Activated CD4-positive, alpha-beta T cell treated with anti-CD3 and anti-CD28 coated beads, Interleukin-2, amount 50 U/mL, for 24 hours (primary cell): ENCODE results near the gene RSRP1.
"Not testable (repeated sequence)": the region's sequence is repeated elsewhere in the genome, so short reads cannot be mapped to it uniquely, and the experiment has no call there.

Experiments used
- DNase-seq, 2 donors: peaks; one replicate each; pipeline ENCODE4 v3.0.0-alpha.2; 2020; ENCODE audit warnings: low read depth in 1 of 2, low spot score in 1 of 2

Gene RSRP1, protein sequence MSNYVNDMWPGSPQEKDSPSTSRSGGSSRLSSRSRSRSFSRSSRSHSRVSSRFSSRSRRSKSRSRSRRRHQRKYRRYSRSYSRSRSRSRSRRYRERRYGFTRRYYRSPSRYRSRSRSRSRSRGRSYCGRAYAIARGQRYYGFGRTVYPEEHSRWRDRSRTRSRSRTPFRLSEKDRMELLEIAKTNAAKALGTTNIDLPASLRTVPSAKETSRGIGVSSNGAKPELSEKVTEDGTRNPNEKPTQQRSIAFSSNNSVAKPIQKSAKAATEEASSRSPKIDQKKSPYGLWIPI

DNA sequence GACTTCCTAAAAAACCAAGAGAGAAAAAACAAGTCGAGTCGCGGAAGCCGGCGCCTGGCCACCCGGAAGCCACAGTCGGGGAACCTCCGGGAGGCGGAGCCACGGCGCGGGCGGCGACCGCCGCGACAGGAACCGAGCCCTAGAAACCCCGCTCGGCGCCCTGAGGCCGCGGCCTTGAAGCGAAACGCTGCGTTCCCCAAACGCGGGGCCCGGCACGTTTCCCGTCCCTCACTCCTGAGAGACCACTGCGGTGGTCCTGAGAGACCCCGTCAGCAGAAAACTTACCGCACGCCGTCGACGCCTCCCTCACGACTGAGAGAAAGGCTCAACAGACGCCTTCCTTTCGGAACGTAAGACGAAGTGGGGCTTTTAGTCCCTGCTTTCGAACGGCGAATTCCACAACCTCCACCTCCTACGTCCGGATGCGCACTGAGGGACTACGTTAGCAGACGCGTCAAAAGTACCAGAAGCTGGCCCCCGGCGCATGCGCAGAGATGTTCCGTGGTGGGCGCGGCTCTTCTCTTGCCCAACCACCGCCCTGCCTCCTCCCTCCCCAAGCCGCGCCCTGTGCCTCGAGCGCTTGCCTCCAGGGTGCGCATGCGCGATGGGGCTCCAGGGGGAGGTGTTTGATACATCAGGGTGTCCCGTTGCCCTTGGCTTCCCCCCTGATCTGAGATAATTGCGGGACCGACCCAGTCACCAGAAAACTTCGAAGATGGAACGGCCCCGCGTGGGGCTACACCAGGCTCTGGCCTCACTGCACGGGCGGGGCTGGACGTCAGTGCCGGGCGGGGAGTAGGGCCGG lies at the start of gene RSRP1:
Gene RSRP1 (minus strand): TSS at position 431 of the 805 bp plus-strand sequence. CDS start 491 bp downstream, outside the sequence.
- DNase-seq, result peak; percentile 99 to 100

DNA sequence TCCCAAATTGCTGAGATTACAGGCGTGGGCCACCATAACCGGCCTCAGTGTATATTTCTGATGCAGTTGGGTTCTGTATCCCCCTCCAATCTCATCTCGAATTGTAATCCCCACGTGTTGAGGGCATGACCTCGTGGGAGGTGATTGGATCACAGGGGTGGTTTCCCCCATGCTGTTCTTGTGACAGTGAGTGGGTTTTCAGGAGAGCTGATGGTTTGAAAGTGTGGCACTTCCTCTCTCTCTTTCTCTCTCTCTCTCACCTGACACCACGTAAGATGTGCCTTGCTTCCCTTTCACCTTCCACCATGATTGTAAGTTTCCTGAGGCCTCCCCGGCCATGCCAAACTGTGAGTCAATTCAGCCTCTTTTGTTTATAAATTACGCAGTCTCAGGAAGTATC lies 49.2 kb upstream of the RSRP1 start:
- DNase-seq, result not testable (repeated sequence)

DNA sequence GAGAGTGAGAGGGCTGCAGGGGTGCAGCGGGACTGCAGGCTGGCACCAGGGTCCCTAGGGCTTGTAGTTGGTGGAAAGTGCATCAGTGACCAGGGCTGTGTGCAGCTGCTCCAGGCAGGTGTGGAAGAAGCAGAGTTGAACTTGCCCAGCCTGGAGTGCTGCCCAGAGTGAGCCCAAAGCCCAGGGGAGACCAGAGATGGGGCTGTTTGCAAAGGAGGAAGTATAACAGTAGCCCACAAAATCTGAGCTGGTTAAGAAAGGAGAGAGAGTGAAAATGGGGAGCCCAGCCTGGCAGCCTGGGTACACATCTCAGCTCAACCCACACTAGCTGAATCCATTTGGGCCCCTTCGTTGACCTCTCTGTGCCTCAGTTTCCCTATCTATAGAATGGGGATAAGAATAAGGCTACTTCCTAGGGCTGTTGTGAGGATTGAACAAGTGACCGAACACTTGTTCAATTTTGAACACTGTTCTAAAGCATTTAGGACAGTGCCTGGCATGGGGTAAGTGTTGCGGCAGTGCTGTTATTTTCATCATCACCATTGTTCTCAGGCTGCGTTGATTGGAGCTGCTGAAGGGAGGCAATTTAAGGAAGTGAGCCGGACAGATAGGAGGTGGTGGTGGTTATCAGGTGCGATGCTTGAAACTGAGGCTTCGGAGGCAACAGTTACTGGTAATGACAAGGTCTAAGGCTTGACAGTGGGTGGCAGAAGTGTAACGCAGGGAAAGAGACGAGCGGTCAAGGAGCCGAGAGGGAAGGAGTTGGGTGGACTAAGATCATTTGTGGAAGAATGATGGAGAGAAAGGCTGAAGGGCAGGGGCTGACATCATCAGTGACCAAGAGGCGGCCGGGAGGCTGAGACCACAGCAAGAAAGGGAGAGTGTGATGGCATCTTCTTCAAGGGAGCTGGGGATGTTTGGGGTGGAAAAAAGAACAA lies 47.9 kb upstream of the RSRP1 start:
- not testable (repeated sequence) for DNase-seq

DNA sequence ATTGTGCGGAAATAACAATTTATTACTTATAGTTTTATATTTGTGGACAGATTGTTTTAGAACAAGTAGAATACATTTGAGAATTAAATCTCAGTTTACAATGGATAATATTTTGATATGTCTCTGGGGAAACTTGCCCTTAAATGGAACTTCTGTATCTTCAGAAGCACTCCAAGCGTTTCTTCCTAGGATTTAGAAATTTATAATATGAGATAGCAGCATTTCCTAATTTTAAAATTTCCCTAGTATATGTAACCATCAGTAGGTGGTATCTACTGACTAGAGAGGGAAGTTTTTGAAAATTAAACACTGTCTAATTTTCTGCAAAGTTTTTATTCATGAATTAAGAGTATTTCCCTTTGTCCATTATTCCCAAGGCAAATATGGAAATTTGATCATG lies 46.2 kb upstream of the RSRP1 start:
- not testable (repeated sequence) for DNase-seq

DNA sequence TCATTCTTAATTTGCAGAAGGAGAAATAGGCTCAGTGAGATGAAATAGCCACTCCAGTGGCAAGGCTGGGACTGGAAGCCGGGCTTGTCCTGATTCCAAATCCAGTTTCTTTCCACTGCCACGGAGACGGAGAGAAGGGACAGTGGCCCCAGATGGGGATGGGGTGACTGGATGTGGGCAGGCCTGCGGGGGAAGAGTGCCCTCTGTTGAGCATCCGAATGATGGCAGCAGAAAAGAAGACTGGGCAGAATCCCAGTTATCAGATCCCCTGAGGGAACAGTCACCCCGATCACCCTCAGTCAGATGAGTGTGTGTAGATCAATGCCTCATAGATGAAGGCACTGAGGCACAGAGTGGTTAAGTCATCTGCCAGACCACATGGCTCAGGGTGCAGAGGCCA lies 42.8 kb upstream of the RSRP1 start:
- DNase-seq, result not testable (repeated sequence)

DNA sequence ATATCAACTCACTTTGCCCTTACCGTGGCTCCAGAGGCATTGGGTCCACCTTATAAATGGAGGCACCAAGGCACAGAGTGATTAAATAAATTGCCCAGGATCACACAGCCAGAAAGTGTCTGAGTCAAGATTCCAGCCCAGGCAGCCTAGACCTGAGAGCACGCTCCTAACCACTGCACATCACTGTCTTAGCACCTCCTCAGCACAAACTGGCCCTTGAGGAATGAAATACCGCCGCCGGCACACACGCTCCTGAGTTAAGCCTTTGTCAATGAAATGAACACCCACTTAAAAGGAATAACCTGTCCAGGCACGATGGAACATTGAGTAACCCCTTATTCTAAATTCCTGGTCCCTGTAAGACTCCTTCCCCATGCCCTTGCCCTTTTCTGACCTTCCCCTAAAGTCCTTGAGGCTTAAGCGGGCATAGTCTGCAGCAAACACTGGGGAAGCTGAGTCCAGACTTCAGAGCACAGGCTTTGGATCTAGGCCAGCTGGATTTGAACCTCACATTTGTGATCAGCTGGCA lies 41.4 kb upstream of the RSRP1 start:
- not testable (repeated sequence) for DNase-seq

DNA sequence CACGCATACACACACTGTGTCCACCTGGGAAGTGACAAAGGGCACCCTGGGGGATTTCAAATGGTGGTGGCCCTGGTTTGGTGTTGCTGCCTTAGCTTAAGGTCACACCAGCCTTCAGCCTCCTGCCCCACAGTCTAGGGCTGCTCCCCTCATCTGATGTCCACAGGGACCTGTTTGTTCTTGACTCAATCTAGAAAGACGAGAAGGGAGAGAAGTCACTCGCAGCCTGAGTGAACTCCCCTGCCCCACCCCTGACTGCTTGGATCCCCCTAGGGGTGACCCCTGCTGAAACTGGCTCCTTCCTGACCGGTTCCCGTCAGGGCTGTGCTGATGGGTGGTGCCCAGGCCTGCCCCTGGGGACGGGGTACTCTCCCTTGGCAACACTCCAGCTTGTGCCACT lies 39.9 kb upstream of the RSRP1 start:
- DNase-seq, result not testable (repeated sequence)

DNA sequence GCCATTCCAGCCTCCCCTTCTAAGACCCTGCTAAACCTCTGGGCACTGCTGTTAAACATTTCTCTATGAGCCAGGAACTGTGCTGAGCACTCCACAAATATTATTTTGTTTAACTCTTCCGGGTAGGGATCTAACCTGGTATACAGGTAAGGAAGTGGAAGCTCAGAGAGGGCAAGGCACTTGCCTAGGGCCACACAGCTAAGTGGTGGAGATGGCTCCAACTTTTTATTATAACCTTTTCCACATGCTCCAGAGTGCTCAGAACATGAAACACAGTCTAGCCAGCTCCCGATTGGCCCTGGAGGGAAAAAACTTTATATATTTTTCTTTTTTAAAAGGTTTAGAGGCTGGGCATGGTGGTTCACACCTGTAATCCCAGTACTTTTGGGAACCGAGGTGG lies 38.6 kb upstream of the RSRP1 start:
- DNase-seq, result not testable (repeated sequence)

DNA sequence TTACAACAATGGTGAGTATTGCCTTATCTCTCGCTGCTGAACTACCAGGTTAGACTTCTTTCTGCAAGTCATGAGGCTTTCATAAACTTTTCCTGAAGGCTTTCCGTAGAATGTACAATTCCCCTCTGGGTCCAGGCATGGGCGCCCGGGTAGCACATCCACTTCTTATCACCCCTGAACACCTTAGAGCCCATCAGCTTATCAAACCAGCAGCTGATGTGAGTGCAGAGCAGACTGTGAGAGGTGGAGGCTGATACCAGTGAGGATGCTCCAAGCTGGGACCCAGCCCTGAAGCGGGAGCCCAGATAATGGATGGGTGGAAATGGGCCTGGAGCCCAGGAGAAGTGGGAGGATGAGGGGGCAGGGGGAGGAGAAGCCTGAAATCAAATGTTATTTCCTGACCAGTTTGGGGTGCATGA lies 32.4 kb upstream of the RSRP1 start:
- DNase-seq, result not testable (repeated sequence)

DNA sequence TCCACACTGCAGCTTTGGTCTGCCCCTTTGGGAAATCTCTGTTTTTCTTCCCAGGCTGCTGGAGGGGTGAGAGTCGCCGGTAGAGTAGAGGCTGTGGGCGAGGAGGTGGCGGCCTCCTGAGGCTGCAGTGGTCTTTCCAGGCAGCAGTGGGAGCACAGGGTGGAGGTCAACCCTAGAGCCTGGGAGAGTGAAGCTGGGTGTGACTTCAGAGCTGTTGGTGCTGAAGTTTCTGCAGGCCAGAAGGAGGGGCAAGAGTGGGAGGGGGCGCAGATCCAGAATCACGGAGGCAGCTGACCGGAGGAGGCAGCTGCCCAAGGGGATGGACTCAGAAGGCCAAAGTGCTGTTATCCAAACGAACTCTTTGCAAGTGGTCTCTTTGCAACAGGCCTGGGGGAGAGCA lies 31.5 kb upstream of the RSRP1 start:
- not testable (repeated sequence) for DNase-seq

DNA sequence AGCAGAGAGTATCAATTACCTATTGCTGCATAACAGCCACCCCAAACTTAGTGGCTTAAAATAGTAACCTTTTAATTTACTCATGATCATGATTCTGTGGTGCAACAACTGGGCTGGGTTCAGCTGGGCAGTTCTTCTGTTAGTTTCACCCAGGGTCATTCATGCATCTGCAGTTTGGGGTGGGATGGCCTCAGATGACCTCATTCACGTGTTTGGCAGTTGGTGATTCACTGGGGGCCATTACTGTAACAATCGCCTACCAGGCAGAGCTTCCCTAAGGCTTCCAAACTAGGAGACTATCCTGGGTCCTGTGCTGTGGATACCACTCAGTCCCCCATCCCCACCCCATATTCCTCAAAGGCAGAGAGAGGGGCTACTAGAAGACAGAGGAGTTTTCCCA lies 31.1 kb upstream of the RSRP1 start:
- DNase-seq, result not testable (repeated sequence)

DNA sequence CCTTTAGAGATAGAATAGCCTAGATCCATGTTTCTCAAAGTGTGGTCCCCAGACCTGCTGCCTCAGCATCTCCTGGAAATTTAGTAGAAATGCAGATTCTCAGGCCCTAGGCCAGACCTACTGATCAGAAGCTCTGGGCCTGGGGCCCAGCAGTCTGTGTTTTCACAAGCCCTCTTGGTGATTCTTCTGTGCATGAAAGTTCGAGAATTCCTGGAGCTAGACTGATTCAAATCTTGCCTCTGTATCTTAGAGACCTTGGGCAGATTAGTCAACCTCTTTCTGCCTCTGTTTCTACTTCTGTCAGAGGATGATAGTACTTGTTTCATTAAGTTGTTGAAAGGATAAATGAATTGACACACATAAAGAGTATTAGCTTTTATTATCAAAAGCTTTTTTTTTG lies 30.0 kb upstream of the RSRP1 start:
- DNase-seq, result not testable (repeated sequence)

DNA sequence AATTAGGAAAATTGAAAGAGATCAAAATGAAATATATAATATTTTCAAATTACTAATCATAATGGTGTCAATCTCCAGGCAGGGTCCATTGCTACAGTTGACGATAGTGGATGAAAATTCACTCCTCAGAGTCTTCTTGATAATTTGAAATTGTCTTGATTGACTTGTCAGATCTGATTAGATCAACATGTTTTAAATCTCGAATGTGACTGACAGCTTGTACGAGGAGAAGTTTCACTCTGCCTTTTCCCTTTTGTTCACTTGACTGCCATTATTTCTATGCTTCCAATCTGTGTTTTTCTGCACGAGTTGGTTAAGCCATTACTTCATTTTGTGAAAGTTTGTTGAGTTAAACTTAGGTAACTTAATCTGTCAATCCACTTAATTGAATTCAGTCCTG lies 28.4 kb upstream of the RSRP1 start:
- not testable (repeated sequence) for DNase-seq

DNA sequence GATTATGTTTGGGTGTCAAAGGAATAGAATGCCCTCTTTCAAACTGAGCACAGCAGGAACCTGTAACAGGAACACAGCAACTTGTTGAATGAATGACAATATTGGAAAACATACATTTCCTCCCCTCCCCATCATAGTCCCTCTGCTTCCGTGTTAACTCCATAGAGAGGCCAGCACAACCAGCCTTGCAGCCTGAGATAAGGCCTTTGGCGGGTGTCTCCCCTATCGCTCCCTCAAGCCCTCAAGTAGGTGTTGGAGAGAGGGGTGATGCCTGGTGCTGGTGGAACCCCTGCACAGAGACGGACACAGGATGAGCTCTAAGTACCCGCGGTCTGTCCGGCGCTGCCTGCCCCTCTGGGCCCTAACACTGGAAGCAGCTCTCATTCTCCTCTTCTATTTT lies 25.0 kb upstream of the RSRP1 start, which contains the start of gene RHD:
Gene RHD (plus strand): TSS at position 272 of the 400 bp plus-strand sequence. CDS start 39 bp downstream, at position 311.
- not testable (repeated sequence) for DNase-seq

DNA sequence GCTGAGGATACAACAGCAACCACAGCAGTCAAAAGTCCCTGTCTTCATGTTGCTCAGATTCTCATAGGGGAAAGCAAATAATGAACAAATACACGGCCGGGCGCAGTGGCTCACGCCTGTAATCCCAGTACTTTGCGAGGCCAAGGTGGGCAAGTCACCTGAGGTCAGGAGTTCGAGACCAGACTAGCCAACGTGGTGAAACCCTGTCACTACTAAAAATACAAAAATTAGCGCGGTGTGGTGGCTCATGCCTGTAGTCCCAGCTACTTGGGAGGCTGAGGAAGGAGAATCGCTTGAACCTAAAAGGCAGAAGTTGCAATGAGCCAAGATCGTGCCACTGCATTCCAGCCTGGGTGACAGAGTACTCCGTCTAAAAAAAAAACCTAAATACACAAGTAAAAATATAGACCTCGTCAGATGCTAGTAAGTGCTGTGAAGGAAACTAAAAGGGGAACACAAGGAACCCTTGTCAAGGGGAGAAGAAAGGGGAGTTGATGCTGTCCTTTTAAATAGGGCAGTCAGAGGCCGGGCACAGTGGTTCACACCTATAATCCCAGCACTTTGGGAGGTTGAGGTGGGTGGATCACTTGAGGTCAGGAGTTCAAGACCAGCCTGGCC lies 21.0 kb upstream of the RSRP1 start:
- DNase-seq, result not testable (repeated sequence)

DNA sequence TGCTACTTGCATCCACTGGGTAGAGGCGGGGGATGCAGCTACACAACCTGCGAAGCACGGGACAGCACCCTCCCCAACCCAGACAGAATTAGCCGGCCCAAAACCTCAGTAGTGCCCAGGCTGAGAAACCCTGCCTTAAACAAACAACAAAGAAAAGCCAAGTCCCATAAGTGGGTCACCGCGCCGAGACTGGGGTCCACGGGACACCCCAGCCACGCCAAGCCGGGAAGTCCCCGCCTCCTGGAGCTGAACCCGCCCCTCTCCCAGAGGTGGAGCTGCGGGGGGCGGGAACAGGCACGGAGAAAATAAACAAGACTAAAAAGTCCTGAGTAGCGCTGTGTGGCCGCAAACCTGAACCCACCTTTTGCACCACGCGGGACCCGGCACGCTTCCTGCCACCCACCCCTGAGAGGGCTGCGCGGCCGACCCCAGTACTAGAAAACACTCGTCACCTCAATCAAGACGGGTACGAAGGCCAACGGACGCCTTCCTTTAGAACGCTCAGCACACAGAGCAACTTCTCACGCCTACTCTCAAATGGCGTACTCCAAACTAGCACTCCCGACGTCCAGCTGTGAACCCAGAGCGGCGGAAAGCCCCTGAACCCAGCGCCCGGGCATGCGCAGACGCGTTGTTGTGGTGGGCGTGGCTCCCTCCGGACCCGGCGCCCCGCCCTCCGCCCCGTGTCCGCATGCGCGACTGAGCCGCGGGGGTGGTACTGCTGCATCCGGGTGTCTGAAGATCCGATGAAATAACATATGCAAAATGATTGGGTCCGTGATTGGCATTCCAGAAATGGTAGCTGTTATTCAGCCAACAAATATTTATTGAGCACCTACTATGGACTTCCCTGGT lies 20.3 kb upstream of the RSRP1 start:
- DNase-seq, result peak; percentile 69 to 88

DNA sequence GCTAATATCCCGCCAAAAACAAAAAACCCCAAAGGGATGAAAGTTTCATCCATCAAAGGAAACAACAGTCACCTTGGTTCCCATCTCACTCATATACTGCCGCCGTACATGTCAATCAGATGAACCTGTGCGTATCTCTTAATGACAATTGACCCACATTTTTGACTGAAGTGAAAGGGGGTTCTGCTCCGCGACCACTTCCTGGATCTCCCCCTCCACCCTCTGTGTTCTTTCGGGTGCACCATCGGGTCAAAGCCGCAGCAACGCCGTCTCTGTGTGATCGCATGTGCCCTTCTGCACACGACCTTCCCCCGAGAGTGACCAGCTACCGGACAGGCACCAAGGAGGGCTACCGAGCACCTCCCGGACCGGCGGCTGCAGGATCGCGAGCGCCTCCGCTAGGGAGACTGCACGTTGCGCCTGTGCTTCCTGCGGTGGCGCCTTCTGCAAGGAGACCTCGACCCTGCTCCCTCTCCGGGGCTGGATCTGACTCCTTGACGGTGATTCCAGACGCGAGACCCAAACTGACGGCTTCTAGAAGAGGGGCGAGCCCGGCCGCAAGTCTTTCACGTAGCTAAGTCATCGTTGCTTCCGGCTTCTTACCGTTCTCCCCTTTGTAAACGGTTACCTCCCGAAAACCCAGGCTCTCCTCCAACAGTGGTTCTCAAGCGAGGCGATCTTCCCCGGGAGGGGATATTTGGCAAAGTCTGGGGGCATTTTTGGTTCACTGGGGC lies 19.5 kb upstream of the RSRP1 start:
- not testable (repeated sequence) for DNase-seq

DNA sequence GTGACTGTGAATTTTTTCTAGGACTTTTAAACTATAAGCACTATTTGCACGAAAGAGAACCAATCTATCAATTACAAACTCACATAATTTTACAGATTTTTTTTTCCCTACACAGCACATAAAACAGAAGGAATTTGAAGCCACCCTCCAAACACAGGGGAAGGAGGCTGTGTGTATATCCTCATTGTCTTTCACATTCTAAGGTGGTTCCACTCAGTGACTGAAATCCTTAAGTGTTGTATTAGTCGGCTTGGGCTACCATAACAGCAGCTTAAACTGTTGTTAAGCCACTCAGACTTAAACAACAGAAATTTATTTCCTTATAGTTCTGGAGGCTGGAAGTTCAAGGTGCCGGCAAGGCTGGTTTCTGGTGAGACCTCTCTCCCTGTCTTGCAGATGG lies 13.1 kb upstream of the RSRP1 start:
- DNase-seq, result not testable (repeated sequence)

DNA sequence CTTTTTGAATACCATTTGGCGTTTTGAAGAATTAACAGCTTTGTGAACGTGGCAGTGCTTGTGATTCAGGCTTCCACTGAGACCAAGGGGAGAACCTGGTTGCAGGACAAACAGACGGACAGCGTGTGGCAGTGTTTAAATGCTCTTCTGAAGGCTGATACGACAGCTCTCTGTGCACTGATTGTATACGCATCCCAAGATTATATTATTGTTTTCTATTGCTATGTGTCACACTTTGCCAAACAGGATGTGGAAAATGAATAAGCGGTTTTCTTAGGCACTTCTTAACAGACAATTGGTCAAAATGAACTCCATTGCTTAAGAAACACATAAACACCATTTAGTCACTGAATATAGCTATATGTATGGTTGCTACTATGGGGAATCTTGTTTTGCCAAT lies 12.6 kb upstream of the RSRP1 start:
- not testable (repeated sequence) for DNase-seq
